ENCODE measurements around the gene DNMT3A. TPM values are rescaled to one million over a fixed set of nuclear protein-coding genes. Genes with fewer than 3 reads are reported as not detected.

Gene DNMT3A
- total RNA-seq, 3 donors from 2014 or later (not counting 1 experiment from before 2014, with no cell fraction given) = 36.3 to 60.7 (median 45.2) TPM

GRCh38 chr2:25375371-25375988 is 33.8 kb upstream of the DNMT3A start:
- no peaks in the 10 kb centered on the region for H3K9me3 Mint-ChIP-seq
- Histone ChIP-seq H3K9me3 (ENCODE audit: control insufficient read depth, insufficient read depth, low read length) (no peaks in the 10 kb centered on the region), H3K4me3 (ENCODE audit: low read length) (no peak overlapping the region), H3K36me3 (ENCODE audit: control insufficient read depth, insufficient read depth, low read length) (no peaks in the 10 kb centered on the region), H3K27me3 (ENCODE audit: control insufficient read depth, insufficient read depth, low read length) (no peaks in the 10 kb centered on the region), H3K27ac (ENCODE audit: low read length) (no peak overlapping the region), H3K4me1 (ENCODE audit: control insufficient read depth, insufficient read depth, low read length) (peaks cover 37% of the 10 kb centered on the region)
- no peak overlapping the region for H3K4me3 Mint-ChIP-seq
- H3K36me3 Mint-ChIP-seq = no peaks in the 10 kb centered on the region
- peaks cover 7 to 21% of the 10 kb centered on the region in 2 donors for H3K27me3 Mint-ChIP-seq (ENCODE audit: low read depth in 2 of 2)
- no peak for TF ChIP-seq CTCF (IDR thresholded peaks at IDR 0.05)
- no peak for ATAC-seq
- WGBS (ENCODE audit: insufficient coverage) = 82% methylated on average over 17 of the region's 17 CpGs
- intact Hi-C loops (cut with micrococcal nuclease) = no loop called here
- peaks cover 23 to 38% of the 10 kb centered on the region in 2 donors for H3K4me1 Mint-ChIP-seq
- no peak for DNase-seq
- peak overlapping the region in 1 of 2 donors; percentile 35 for H3K27ac Mint-ChIP-seq

GRCh38 chr2:25374827-25375226 is 33.1 kb upstream of the DNMT3A start:
- H3K27ac Mint-ChIP-seq = peak overlapping the region in 1 of 2 donors; percentile 35
- 87% methylated on average over 5 of the region's 5 CpGs for WGBS (ENCODE audit: insufficient coverage)
- Histone ChIP-seq H3K27me3 (ENCODE audit: control insufficient read depth, insufficient read depth, low read length) (no peaks in the 10 kb centered on the region), H3K4me3 (ENCODE audit: low read length) (no peak overlapping the region), H3K36me3 (ENCODE audit: control insufficient read depth, insufficient read depth, low read length) (no peaks in the 10 kb centered on the region), H3K9me3 (ENCODE audit: control insufficient read depth, insufficient read depth, low read length) (no peaks in the 10 kb centered on the region), H3K4me1 (ENCODE audit: control insufficient read depth, insufficient read depth, low read length) (peaks cover 37% of the 10 kb centered on the region), H3K27ac (ENCODE audit: low read length) (no peak overlapping the region)
- H3K36me3 Mint-ChIP-seq = no peaks in the 10 kb centered on the region
- intact Hi-C loops (cut with micrococcal nuclease) = no loop called here
- no peak for ATAC-seq
- H3K9me3 Mint-ChIP-seq = no peaks in the 10 kb centered on the region
- peaks cover 7 to 17% of the 10 kb centered on the region in 2 donors for H3K27me3 Mint-ChIP-seq (ENCODE audit: low read depth in 2 of 2)
- H3K4me3 Mint-ChIP-seq = no peak overlapping the region
- no peak for TF ChIP-seq CTCF (IDR thresholded peaks at IDR 0.05)
- peaks cover 23 to 34% of the 10 kb centered on the region in 2 donors for H3K4me1 Mint-ChIP-seq
- no peak for DNase-seq

- Mint-ChIP-seq H3K4me3 (no peak overlapping the region), H3K36me3 (no peaks in the 10 kb centered on the region), H3K27me3 (ENCODE audit: low read depth in 2 of 2) (peaks cover 7 to 14% of the 10 kb centered on the region in 2 donors), H3K4me1 (peaks cover 23 to 30% of the 10 kb centered on the region in 2 donors), H3K27ac (no peak overlapping the region), H3K9me3 (no peaks in the 10 kb centered on the region)
- H3K9me3 ChIP-seq (ENCODE audit: control insufficient read depth, insufficient read depth, low read length) = no peaks in the 10 kb centered on the region
- H3K4me1 ChIP-seq (ENCODE audit: control insufficient read depth, insufficient read depth, low read length) = peaks cover 36% of the 10 kb centered on the region
- H3K27me3 ChIP-seq (ENCODE audit: control insufficient read depth, insufficient read depth, low read length) = no peaks in the 10 kb centered on the region
- no peak overlapping the region for H3K27ac ChIP-seq (ENCODE audit: low read length)
- no peak for DNase-seq
- no peak for TF ChIP-seq CTCF (IDR thresholded peaks at IDR 0.05)
- H3K36me3 ChIP-seq (ENCODE audit: control insufficient read depth, insufficient read depth, low read length) = no peaks in the 10 kb centered on the region
- H3K4me3 ChIP-seq (ENCODE audit: low read length) = no peak overlapping the region
- no peak for ATAC-seq
- 97% methylated on average over 4 of the region's 4 CpGs for WGBS (ENCODE audit: insufficient coverage)
- intact Hi-C loops (cut with micrococcal nuclease) = no loop called here
Observed at GRCh38 chr2:25374411-25374810, 32.7 kb upstream of the DNMT3A start.

Data from natural killer cell (primary cell).